Stimulated activated CD8-positive, alpha-beta memory T cell treated with anti-CD3 and anti-CD28 coated beads, Interleukin-7, amount 100 ng/mL, for 24 hours (primary cell): ENCODE results near the gene CPAMD8.

ENCODE experiments used
- DNase-seq: peaks from one replicate; pipeline ENCODE4 v3.0.0-alpha.2; 2020; ENCODE audit warnings: low read depth

CPAMD8 gene

GRCh38 chr19:17026706-17027534 is at the start of gene CPAMD8:
Gene CPAMD8, minus strand, starts transcription at chr19:17026810. Its CDS starts 168 bp downstream, at chr19:17026642.
- no peak for DNase-seq

- DNase-seq = no peak
Observed at GRCh38 chr19:17075864-17076542, 49.4 kb upstream of the CPAMD8 start.

- DNase-seq = peak; percentile 98
Observed at GRCh38 chr19:17075035-17075863, 48.6 kb upstream of the CPAMD8 start, which contains the start of the genes HAUS8 and MYO9B. Gene HAUS8, minus strand, starts transcription at chr19:17075452. Its CDS starts 30 bp downstream, at chr19:17075422. Gene MYO9B, plus strand, starts transcription at chr19:17075777. Its CDS starts 25,941 bp downstream, at chr19:17101718.

GRCh38 chr19:17074634-17075034 is 48.0 kb upstream of the CPAMD8 start:
- no peak for DNase-seq

- DNase-seq = no peak
Observed at GRCh38 chr19:17073869-17074633, 47.4 kb upstream of the CPAMD8 start.

GRCh38 chr19:17070912-17071311 is 44.3 kb upstream of the CPAMD8 start:
- no peak for DNase-seq

GRCh38 chr19:17070421-17070820 is 43.8 kb upstream of the CPAMD8 start:
- no peak for DNase-seq

GRCh38 chr19:17069193-17069592 is 42.6 kb upstream of the CPAMD8 start:
- DNase-seq = no peak

GRCh38 chr19:17063428-17063827 is 36.8 kb upstream of the CPAMD8 start:
- DNase-seq = no peak

GRCh38 chr19:17061691-17062090 is 35.1 kb upstream of the CPAMD8 start:
- DNase-seq = no peak

GRCh38 chr19:17061205-17061604 is 34.6 kb upstream of the CPAMD8 start:
- DNase-seq = no peak

- no peak for DNase-seq
Observed at GRCh38 chr19:17060802-17061201, 34.2 kb upstream of the CPAMD8 start.

- DNase-seq = no peak
Observed at GRCh38 chr19:17058236-17058635, 31.6 kb upstream of the CPAMD8 start.

GRCh38 chr19:17055636-17056035 is 29.0 kb upstream of the CPAMD8 start:
- DNase-seq = no peak

GRCh38 chr19:17054746-17055145 is 28.1 kb upstream of the CPAMD8 start:
- DNase-seq = no peak

GRCh38 chr19:17052439-17052838 is 25.8 kb upstream of the CPAMD8 start:
- no peak for DNase-seq

- no peak for DNase-seq
Observed at GRCh38 chr19:17049711-17050280, 23.2 kb upstream of the CPAMD8 start.

GRCh38 chr19:17048885-17049453 is 22.4 kb upstream of the CPAMD8 start:
- no peak for DNase-seq

- no peak for DNase-seq
Observed at GRCh38 chr19:17045907-17046502, 19.4 kb upstream of the CPAMD8 start.

GRCh38 chr19:17043744-17044143 is 17.1 kb upstream of the CPAMD8 start:
- no peak for DNase-seq
